AG04450 (cell line): ENCODE results near the gene EYA4. TPM values are rescaled to one million over a fixed set of nuclear protein-coding genes. Genes with fewer than 3 reads are reported as not detected.

ENCODE experiments used
- CTCF ChIA-PET: fragments of 300-600, 350-600 bp; formaldehyde crosslinking; extraction: SDS; loops from one replicate; lab custom pipeline; 2022; ENCODE audit warnings: antibody characterized with exemption, inconsistent platforms; lab: Charles Lee
- POLR2A ChIA-PET: fragments of 350-600 bp; formaldehyde crosslinking; extraction: SDS; loops from one replicate; lab custom pipeline; 2021; ENCODE audit warnings: antibody characterized with exemption, inconsistent platforms; lab: Yijun Ruan, JAX
- DNase-seq: peaks from one replicate; pipeline ENCODE4 v3.0.0-alpha.2; 2011; ENCODE audit warnings: low read depth, low spot score
- H3K27ac ChIP-seq: one replicate; pipeline ENCODE4 v1.5.1; 2012; ENCODE audit warnings: low read depth, low read length, control low read depth
- H3K27me3 ChIP-seq: one replicate; pipeline ENCODE4 v1.6.0; 2012; ENCODE audit warnings: low read length; ENCODE audit not compliant: control insufficient read depth, insufficient read depth
- H3K4me3 ChIP-seq: 2 replicates; pipeline ENCODE4 v1.5.1; 2011; ENCODE audit warnings: mild to moderate bottlenecking, low read depth, low read length, control low read depth
- H3K9me3 ChIP-seq: 2 replicates; pipeline ENCODE4 v1.5.1; 2012; ENCODE audit warnings: low read length; ENCODE audit not compliant: control insufficient read depth, insufficient read depth
- polyA plus RNA-seq: library from polyadenylated mRNA; depleted of rRNA; stranded (reverse); fragments of >200 nt; gene quantifications from 2 replicates; pipeline ENCODE4 v1.2.3, GENCODE V29; 2011
- TF ChIP-seq, protein P1 (sequence below): IDR thresholded peaks from 2 replicates; pipeline ENCODE4 v1.5.1; 2011; ENCODE audit warnings: low read depth, low read length, control low read depth, inconsistent platforms

EYA4 gene
- polyA plus RNA-seq, 1 experiment = 37.8 TPM

DNA sequence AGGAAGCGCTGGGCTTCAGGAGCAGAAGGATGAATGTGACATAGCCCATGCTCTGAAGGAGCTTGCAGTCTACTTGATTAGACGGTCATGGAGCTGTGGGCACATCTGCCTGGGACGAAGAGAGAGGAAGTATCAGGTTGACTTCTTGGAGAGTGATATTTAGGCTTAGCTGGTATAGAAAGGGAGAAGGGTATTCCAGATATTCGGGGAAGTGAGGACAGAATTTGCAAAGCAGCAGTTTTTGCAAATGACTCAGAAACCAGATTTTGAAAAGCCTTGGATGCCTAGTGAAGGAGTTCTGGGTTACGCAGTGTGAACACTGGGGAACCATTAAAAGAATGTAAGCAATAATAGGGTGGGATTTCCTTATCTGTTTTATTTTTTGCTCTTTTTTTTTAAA, 60.7 kb downstream of the EYA4 start:
- TF ChIP-seq, protein P1, sequence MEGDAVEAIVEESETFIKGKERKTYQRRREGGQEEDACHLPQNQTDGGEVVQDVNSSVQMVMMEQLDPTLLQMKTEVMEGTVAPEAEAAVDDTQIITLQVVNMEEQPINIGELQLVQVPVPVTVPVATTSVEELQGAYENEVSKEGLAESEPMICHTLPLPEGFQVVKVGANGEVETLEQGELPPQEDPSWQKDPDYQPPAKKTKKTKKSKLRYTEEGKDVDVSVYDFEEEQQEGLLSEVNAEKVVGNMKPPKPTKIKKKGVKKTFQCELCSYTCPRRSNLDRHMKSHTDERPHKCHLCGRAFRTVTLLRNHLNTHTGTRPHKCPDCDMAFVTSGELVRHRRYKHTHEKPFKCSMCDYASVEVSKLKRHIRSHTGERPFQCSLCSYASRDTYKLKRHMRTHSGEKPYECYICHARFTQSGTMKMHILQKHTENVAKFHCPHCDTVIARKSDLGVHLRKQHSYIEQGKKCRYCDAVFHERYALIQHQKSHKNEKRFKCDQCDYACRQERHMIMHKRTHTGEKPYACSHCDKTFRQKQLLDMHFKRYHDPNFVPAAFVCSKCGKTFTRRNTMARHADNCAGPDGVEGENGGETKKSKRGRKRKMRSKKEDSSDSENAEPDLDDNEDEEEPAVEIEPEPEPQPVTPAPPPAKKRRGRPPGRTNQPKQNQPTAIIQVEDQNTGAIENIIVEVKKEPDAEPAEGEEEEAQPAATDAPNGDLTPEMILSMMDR = no peak
- H3K9me3 ChIP-seq = no peaks in the 10 kb centered on the region

DNA sequence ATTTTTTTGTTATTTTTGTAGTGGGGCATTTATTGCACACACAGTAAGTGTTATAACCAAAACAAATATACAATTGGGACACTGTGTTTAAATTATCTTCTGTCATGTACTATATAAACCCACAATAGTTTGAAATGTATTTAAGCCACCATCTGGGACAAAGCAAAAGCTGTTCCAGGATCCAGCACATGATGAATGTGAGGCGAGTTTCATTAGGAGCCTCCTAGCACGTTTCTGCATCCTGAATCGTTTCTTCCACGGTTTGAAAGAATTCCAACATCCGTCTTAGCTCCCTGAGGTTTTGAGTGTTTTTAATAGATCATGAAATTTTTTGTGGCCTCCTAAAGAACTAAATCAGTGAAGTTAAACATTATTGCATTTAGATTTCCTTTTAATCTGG, 65.8 kb downstream of the EYA4 start:
- TF ChIP-seq, protein P1 = no peak
- ChIA-PET POLR2A (no interaction called here), CTCF (no interaction called here)
- Histone ChIP-seq H3K4me3 (no peak overlapping the region), H3K9me3 (no peaks in the 10 kb centered on the region), H3K27ac (no peak overlapping the region), H3K27me3 (no peaks in the 10 kb centered on the region)
- no peak for DNase-seq

More for the DNA sequence above, 60.7 kb downstream of the EYA4 start:
- no peak overlapping the region for H3K4me3 ChIP-seq
- no peak for DNase-seq
- CTCF ChIA-PET = no interaction called here
- H3K27me3 ChIP-seq = no peaks in the 10 kb centered on the region
- no peak overlapping the region for H3K27ac ChIP-seq
- POLR2A ChIA-PET = no interaction called here

DNA sequence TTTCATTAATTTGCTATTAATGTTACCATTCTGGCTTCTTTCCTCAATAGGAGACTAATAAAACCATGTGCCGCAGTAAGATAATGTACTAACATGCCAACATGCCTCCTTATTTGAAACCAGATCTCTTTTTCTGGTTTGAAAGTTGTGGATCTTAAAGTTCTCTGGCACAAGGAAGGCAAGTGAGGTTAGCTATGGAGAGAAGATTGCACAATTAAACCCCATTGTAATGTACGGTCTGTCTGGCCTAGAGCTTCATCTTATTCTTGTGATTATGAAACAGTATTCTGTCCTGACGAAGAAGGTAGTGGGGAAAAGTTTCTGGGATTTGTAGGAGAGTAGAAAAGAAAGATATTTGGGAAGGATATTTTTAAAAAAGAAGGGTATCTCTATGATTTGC, 68.4 kb downstream of the EYA4 start:
- CTCF ChIA-PET = interaction anchor here (0.5 kb wide), 1 partner anchor 572 kb away, joined by 4 read pairs; no protein-coding TSS in a partner anchor

DNA sequence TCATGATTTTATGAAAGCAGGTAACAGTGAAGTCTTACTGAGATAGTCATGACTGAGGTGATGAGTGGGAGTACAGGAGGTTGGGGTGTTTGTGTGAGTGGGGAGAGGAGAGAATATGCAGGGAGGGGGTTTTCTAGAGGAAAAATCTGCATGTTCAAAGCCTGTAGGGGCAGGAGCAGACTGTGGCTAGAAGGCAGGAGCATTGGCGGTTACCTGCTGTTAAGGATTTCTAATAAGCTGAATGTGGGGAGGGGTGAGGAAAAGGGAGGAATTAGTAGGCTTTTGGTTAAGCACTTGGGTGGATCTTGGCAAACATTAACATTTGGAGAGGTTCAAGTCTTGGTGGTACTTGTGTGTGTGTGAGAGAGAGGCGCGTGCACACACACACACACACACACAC, 70.8 kb downstream of the EYA4 start:
- no peak for DNase-seq
- POLR2A ChIA-PET = no interaction called here
- Histone ChIP-seq H3K27me3 (no peaks in the 10 kb centered on the region), H3K9me3 (no peaks in the 10 kb centered on the region), H3K27ac (no peak overlapping the region), H3K4me3 (no peak overlapping the region)
- CTCF ChIA-PET = no interaction called here
- TF ChIP-seq, protein P1 = no peak

More for the DNA sequence above, 68.4 kb downstream of the EYA4 start:
- Histone ChIP-seq H3K27me3 (no peaks in the 10 kb centered on the region), H3K9me3 (no peaks in the 10 kb centered on the region), H3K4me3 (no peak overlapping the region), H3K27ac (no peak overlapping the region)
- TF ChIP-seq, protein P1 = no peak
- no peak for DNase-seq
- POLR2A ChIA-PET = no interaction called here

DNA sequence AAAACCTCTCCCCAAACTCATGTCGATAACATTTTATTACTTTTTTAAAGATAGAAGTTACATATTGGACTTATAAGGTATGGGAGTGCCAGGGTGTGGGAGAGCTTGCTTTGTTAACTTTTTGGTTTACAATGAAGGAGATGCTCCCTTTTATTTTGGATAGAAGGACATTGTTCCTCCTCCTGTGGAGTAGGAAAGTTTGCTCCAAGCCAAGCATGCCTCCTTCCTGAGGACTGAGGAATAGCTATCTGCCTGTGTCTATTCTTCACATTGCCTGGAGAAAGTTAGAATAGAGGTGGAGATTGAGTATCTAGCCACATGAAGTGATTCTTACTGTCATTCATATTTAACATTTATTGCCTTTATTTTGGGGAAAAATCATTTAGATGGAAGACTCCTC, 71.9 kb downstream of the EYA4 start:
- CTCF ChIA-PET = no interaction called here
- no peaks in the 10 kb centered on the region for H3K27me3 ChIP-seq
- H3K27ac ChIP-seq = no peak overlapping the region
- no peak overlapping the region for H3K4me3 ChIP-seq
- TF ChIP-seq, protein P1 = no peak
- H3K9me3 ChIP-seq = no peaks in the 10 kb centered on the region
- DNase-seq = no peak
- POLR2A ChIA-PET = no interaction called here
